OCI-LY1 (cell line): Measurements from ENCODE around the gene IER5.

ENCODE experiments used
- CTCF ChIP-seq: fragments of 200-600 bp; sonication (generic), shearing (Covaris generic); IDR thresholded peaks from 2 replicates; pipeline ENCODE4 v1.5.1; 2017; ENCODE audit warnings: mild to moderate bottlenecking, antibody characterized with exemption, low read length, moderate library complexity, mixed read lengths
- EZH2 ChIP-seq: fragments of 200-600 bp; sonication (generic), shearing (Covaris generic); IDR thresholded peaks from 2 replicates; pipeline ENCODE4 v1.8.0; 2017; ENCODE audit warnings: borderline replicate concordance, mixed run types, mild to moderate bottlenecking, antibody characterized with exemption, low read length, moderate library complexity, mixed read lengths

DNA sequence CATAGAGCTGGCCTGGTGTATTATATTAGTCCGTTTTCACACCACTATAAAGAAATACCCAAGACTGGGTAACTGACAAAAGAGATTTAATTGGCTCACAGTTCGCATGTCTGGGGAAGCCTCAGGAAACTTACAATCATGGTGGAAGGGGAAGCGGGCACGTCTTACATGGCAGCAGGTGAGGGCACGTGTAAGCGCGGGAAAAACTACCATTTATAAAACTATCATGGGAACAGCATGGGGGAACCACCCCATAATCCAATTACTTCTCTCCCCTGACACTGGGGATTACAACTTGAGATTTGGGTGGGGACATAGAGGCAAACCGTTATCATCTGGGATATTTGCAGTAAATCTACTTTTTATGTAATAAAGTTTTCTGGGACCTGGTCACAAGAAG is 6.8 kb downstream of the IER5 start:
- TF ChIP-seq CTCF (no peak), EZH2 (no peak)
